ENCODE data around the gene RLF. TPM values are rescaled to one million over a fixed set of nuclear protein-coding genes. Genes with fewer than 3 reads are reported as not detected.

Gene RLF
- total and polyA plus RNA-seq, 9 of the 15 experiments (the other 6 are each of a cell fraction or from before 2014, with no cell fraction given), result 3.6 to 35.0 (median 21.2) TPM

- TF ChIP-seq ATF7 (IDR thresholded peaks at IDR 0.05) (peak; percentile 91), NKRF (IDR thresholded peaks at IDR 0.05; ENCODE audit: borderline replicate concordance) (peak; percentile 95), KLF16 (IDR thresholded peaks at IDR 0.05) (no peak), ARID4B (CRISPR knock-in tag; IDR thresholded peaks at IDR 0.05) (peak; percentile 99), VEZF1 (CRISPR knock-in tag; IDR thresholded peaks at IDR 0.05) (peak; percentile 99), NCOA6 (IDR thresholded peaks at IDR 0.05) (no peak), SIRT6 (IDR thresholded peaks at IDR 0.05; ENCODE audit: low read depth, low read length) (no peak), RNF2 (IDR thresholded peaks at IDR 0.05) (peak; percentile 82), NFE2 (IDR thresholded peaks at IDR 0.05; ENCODE audit: low read depth) (peak; percentile 30), CSDE1 (IDR thresholded peaks at IDR 0.05) (0 out of 4 replicates have a peak, but pooled peaks of 1 of the 2 experiments have one; percentile 56), HMG20A (CRISPR knock-in tag; conservative IDR thresholded peaks at IDR 0.05) (no peak), DPF2 (IDR thresholded peaks at IDR 0.05) (peak; percentile 77; the same call in 1 of the 2 replicates)
- TF ChIP-seq, protein P1, sequence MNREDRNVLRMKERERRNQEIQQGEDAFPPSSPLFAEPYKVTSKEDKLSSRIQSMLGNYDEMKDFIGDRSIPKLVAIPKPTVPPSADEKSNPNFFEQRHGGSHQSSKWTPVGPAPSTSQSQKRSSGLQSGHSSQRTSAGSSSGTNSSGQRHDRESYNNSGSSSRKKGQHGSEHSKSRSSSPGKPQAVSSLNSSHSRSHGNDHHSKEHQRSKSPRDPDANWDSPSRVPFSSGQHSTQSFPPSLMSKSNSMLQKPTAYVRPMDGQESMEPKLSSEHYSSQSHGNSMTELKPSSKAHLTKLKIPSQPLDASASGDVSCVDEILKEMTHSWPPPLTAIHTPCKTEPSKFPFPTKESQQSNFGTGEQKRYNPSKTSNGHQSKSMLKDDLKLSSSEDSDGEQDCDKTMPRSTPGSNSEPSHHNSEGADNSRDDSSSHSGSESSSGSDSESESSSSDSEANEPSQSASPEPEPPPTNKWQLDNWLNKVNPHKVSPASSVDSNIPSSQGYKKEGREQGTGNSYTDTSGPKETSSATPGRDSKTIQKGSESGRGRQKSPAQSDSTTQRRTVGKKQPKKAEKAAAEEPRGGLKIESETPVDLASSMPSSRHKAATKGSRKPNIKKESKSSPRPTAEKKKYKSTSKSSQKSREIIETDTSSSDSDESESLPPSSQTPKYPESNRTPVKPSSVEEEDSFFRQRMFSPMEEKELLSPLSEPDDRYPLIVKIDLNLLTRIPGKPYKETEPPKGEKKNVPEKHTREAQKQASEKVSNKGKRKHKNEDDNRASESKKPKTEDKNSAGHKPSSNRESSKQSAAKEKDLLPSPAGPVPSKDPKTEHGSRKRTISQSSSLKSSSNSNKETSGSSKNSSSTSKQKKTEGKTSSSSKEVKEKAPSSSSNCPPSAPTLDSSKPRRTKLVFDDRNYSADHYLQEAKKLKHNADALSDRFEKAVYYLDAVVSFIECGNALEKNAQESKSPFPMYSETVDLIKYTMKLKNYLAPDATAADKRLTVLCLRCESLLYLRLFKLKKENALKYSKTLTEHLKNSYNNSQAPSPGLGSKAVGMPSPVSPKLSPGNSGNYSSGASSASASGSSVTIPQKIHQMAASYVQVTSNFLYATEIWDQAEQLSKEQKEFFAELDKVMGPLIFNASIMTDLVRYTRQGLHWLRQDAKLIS (CRISPR knock-in tag; IDR thresholded peaks at IDR 0.05), result peak; percentile 74; the same call in 1 of the 2 replicates
- TF ChIP-seq, protein P2, sequence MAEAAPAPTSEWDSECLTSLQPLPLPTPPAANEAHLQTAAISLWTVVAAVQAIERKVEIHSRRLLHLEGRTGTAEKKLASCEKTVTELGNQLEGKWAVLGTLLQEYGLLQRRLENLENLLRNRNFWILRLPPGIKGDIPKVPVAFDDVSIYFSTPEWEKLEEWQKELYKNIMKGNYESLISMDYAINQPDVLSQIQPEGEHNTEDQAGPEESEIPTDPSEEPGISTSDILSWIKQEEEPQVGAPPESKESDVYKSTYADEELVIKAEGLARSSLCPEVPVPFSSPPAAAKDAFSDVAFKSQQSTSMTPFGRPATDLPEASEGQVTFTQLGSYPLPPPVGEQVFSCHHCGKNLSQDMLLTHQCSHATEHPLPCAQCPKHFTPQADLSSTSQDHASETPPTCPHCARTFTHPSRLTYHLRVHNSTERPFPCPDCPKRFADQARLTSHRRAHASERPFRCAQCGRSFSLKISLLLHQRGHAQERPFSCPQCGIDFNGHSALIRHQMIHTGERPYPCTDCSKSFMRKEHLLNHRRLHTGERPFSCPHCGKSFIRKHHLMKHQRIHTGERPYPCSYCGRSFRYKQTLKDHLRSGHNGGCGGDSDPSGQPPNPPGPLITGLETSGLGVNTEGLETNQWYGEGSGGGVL (CRISPR knock-in tag; IDR thresholded peaks at IDR 0.05), result no peak
These were observed 96.7 kb downstream of the RLF start, which contains the start of gene ZMPSTE24 (continued) for GRCh38 chr1:40257688-40258444.
